ENCODE data around the gene KLF15. TPM values are rescaled to one million over a fixed set of nuclear protein-coding genes. Genes with fewer than 3 reads are reported as not detected.
A peak's percentile ranks its signal among the peaks of the same experiment; 100 is the strongest.

The KLF15 gene
- total RNA-seq, 2 donors from 2014 or later, result 43.4 to 55.1 TPM

- Histone ChIP-seq H3K36me3 (no peaks in the 10 kb centered on the region), H3K9me3 (no peaks in the 10 kb centered on the region), H3K27me3 (no peaks in the 10 kb centered on the region), H3K27ac (no peak overlapping the region), H3K4me1 (no peaks in the 10 kb centered on the region), H3K4me3 (no peak overlapping the region)
- no peak for TF ChIP-seq CTCF (IDR thresholded peaks at IDR 0.05)
- DNase-seq (ENCODE audit: low spot score), result no peak
These were observed 23.0 kb upstream of the KLF15 start for GRCh38 chr3:126380011-126380768.

- Histone ChIP-seq H3K27ac (no peak overlapping the region), H3K36me3 (no peaks in the 10 kb centered on the region), H3K9me3 (no peaks in the 10 kb centered on the region), H3K4me1 (peaks cover 0 to 12% of the 10 kb centered on the region in 2 donors), H3K4me3 (no peak overlapping the region), H3K27me3 (no peaks in the 10 kb centered on the region)
- no peak for TF ChIP-seq CTCF (IDR thresholded peaks at IDR 0.05)
- no peak for DNase-seq (ENCODE audit: low spot score)
These were observed 21.1 kb upstream of the KLF15 start for GRCh38 chr3:126378341-126378751.

GRCh38 chr3:126377211-126377610 is 20.0 kb upstream of the KLF15 start:
- DNase-seq (ENCODE audit: low spot score), result no peak
- H3K4me3 ChIP-seq, result no peak overlapping the region
- no peaks in the 10 kb centered on the region for H3K36me3 ChIP-seq
- no peaks in the 10 kb centered on the region for H3K27me3 ChIP-seq
- H3K4me1 ChIP-seq, result peaks cover 0 to 12% of the 10 kb centered on the region in 2 donors
- no peaks in the 10 kb centered on the region for H3K9me3 ChIP-seq
- H3K27ac ChIP-seq, result no peak overlapping the region
- TF ChIP-seq CTCF (IDR thresholded peaks at IDR 0.05), result no peak

GRCh38 chr3:126376444-126376843 is 19.2 kb upstream of the KLF15 start:
- H3K4me1 ChIP-seq, result peaks cover 0 to 12% of the 10 kb centered on the region in 2 donors
- H3K36me3 ChIP-seq, result no peaks in the 10 kb centered on the region
- DNase-seq (ENCODE audit: low spot score), result no peak
- no peak overlapping the region for H3K27ac ChIP-seq
- no peaks in the 10 kb centered on the region for H3K27me3 ChIP-seq
- no peaks in the 10 kb centered on the region for H3K9me3 ChIP-seq
- no peak for TF ChIP-seq CTCF (IDR thresholded peaks at IDR 0.05)
- no peak overlapping the region for H3K4me3 ChIP-seq

GRCh38 chr3:126375835-126376331 is 18.7 kb upstream of the KLF15 start:
- DNase-seq (ENCODE audit: low spot score), result no peak
- Histone ChIP-seq H3K9me3 (no peaks in the 10 kb centered on the region), H3K4me3 (no peak overlapping the region), H3K27ac (peak overlapping the region in 1 of 2 donors; percentile 27), H3K4me1 (peaks cover 0 to 12% of the 10 kb centered on the region in 2 donors), H3K27me3 (no peaks in the 10 kb centered on the region), H3K36me3 (no peaks in the 10 kb centered on the region)
- TF ChIP-seq CTCF (IDR thresholded peaks at IDR 0.05), result no peak

Data from right atrium auricular region (tissue), 2 donors.